Germinal center (tissue), 1 donor: Measurements from ENCODE around the gene IL17RE.

Source experiments
- DNase-seq: peaks from one replicate; pipeline ENCODE4 v3.0.0; 2012; ENCODE audit warnings: mixed read lengths, low spot score

The IL17RE gene

DNA sequence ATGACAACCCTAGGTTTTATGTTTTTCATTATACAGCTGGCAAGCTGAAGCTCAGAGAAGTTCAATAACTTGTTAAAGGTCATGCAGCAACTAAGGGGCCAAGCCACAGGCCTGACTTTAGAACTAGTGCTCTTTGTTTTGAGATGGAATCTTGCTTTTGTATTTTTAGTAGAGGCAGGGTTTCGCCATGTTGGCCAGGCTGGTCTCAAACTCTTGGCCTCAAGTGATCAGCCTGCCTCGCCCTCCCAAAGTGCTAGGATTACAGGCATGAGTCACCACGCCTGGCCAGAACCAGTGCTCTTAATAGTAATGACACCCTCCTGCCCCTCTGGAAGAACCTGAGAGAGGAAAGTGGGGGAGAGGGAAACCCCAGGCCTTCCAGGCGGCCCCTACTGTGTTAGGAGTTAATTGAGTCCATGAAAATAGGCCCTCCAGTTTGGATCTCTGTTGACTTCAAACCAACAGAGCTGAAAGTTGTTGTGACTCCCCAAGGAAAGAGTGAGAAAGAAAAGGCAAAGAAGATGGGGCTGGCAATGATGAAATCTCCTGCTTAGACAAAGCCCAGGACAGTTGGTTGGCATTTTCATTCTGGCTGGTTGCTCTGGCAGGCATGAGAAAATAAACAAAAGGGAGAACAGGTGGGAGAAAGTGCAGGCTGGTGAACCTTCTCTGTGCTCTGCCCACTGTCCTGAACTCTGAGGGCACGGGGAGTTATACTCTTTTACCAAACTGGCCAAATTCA is 53.1 kb downstream of the IL17RE start:
- DNase-seq = no peak

DNA sequence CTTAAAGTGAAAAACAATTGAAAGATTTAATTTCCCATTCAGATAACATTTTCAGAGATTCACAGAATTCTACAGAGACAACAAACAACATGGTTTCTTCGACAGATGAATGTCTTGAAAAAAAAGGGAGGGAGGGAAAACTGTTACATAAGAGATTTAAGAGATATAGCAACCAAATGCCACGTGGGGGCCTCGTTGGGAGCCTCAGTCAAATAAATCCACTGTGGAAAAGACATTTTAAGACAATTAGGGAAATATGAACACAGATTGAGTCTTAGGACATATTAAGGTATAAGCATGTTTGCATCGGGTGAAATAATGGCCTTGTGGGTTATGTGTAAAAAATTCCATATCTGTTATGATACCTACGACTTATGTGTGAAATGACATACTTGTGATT is 54.6 kb downstream of the IL17RE start:
- DNase-seq = no peak

DNA sequence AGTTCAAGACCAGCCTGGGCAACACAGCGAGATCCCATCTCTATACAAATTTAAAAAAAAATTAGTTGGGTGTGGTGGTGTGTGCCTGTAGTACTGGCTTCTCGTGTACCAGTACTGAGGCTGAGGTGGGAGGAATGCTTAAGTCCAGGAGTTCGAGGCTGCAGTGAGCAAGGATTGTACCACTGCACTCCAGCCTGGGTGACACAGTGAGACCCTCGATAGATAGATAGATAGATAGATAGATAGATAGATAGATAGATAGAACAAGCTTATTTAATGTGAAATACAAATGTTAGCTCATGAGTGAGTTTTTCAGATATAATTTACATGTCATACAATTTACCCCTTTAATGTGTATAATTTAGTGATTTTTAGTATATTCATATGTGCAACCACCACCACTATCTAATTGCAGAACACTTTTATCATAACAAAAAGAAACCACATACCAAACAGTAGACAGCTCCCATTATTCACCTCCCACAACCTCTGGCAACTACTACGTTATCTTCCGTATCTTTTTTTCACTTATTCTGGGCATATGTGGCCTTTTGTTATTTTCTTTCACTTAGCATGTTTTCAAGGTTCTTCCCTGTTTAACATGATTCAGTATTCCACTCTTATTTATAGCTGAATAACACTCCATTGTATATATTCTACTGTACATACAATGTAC is 62.7 kb downstream of the IL17RE start:
- DNase-seq = no peak
